HepG2 (cell line): ENCODE results near the gene DMAC1. TPM values are rescaled to one million over a fixed set of nuclear protein-coding genes. Genes with fewer than 3 reads are reported as not detected.

Experiments used
- BORCS8-MEF2B ChIP-seq: sonication (generic); formaldehyde crosslinking; IDR thresholded peaks from 2 replicates; pipeline ENCODE4 v1.8.0; 2022; ENCODE audit warnings: mild to moderate bottlenecking, missing genetic modification reagents
- EZH2 ChIP-seq: conservative IDR thresholded peaks from 2 replicates; pipeline ENCODE4 v1.6.1; 2012; ENCODE audit warnings: mild to moderate bottlenecking, low read depth, low read length, moderate library complexity
- JDP2 ChIP-seq: sonication (generic); formaldehyde crosslinking; IDR thresholded peaks from 2 replicates; pipeline ENCODE4 v1.8.1; 2022; ENCODE audit warnings: missing genetic modification reagents, borderline replicate concordance
- KDM1A ChIP-seq: IDR thresholded peaks from 2 replicates; pipeline ENCODE4 v1.6.1; 2016; ENCODE audit warnings: missing compliant biosample characterization
- KLF9 ChIP-seq: IDR thresholded peaks from 2 replicates; pipeline ENCODE4 v1.6.1; 2016; ENCODE audit warnings: low read depth
- MXI1 ChIP-seq: IDR thresholded peaks from 3 replicates; pipeline ENCODE4 v1.6.1; 2012; ENCODE audit warnings: low read depth, low read length, inconsistent platforms, borderline replicate concordance
- NR2F1 ChIP-seq, 2 experiments: fragments of 450-650 bp in 1 of 2; formaldehyde crosslinking in 1 of 2; IDR thresholded peaks; 2 replicates each; pipeline versions ENCODE4 v1.5.0 to v1.6.1; 2016 to 2020; ENCODE audit warnings: mild to moderate bottlenecking in 1 of 2, missing compliant biosample characterization in 1 of 2, missing genetic modification reagents in 1 of 2, moderate library complexity in 1 of 2
- STAT5B ChIP-seq: sonication (generic); formaldehyde crosslinking; IDR thresholded peaks from 2 replicates; pipeline ENCODE4 v1.4.0; 2020; ENCODE audit warnings: missing genetic modification reagents
- TBX2 ChIP-seq: sonication (generic); formaldehyde crosslinking; IDR thresholded peaks from 2 replicates; pipeline ENCODE4 v1.5.0; 2020; ENCODE audit warnings: missing genetic modification reagents, mild to moderate bottlenecking, borderline replicate concordance
- TEAD3 ChIP-seq: optimal IDR thresholded peaks from 2 replicates; pipeline ENCODE3; 2016; ENCODE audit warnings: borderline replicate concordance
- ZFP1 ChIP-seq: IDR thresholded peaks from 2 replicates; pipeline ENCODE4 v1.6.1; 2016
- ZFP36 ChIP-seq: fragments of 150-350 bp; IDR thresholded peaks from 2 replicates; pipeline ENCODE4 v1.6.1; 2018; ENCODE audit warnings: borderline replicate concordance, low read length, low read depth; ENCODE audit not compliant: partially characterized antibody
- ZMYM3 ChIP-seq: sonication (generic); formaldehyde crosslinking; IDR thresholded peaks from 2 replicates; pipeline ENCODE4 v1.5.1; 2020; ENCODE audit warnings: mild to moderate bottlenecking, missing genetic modification reagents
- ZNF17 ChIP-seq: sonication (generic); formaldehyde crosslinking; IDR thresholded peaks from 2 replicates; pipeline ENCODE4 v1.5.0; 2020; ENCODE audit warnings: mild to moderate bottlenecking, missing genetic modification reagents
- ZNF224 ChIP-seq: sonication (generic); formaldehyde crosslinking; IDR thresholded peaks from 2 replicates; pipeline ENCODE4 v1.5.0; 2020; ENCODE audit warnings: mild to moderate bottlenecking, missing genetic modification reagents
- ZNF225 ChIP-seq: sonication (generic); formaldehyde crosslinking; IDR thresholded peaks from 2 replicates; pipeline ENCODE4 v1.4.0; 2020; ENCODE audit warnings: mild to moderate bottlenecking, missing genetic modification reagents
- ZNF510 ChIP-seq: sonication (generic); formaldehyde crosslinking; IDR thresholded peaks from 2 replicates; pipeline ENCODE4 v1.4.0; 2020; ENCODE audit warnings: low read depth, mild to moderate bottlenecking, missing genetic modification reagents
- ZNF746 ChIP-seq: sonication (generic); formaldehyde crosslinking; IDR thresholded peaks from 2 replicates; pipeline ENCODE4 v1.8.0; 2022; ENCODE audit warnings: mild to moderate bottlenecking, missing genetic modification reagents
- ZNF883 ChIP-seq: sonication (generic); formaldehyde crosslinking; IDR thresholded peaks from 2 replicates; pipeline ENCODE4 v1.5.1; 2020; ENCODE audit warnings: mild to moderate bottlenecking, missing genetic modification reagents; ENCODE audit errors: not compliant biosample characterization
- polyA plus RNA-seq, 8 experiments: library from polyadenylated mRNA; depleted of rRNA in 3 of 8; stranded (reverse) in 7 of 8; unstranded in 1 of 8; fragments of >200 nt; fragmentation: Illumina TruSeq in 4 of 8; extraction: Trizol in 4 of 8; gene quantifications; 2 replicates each; pipeline versions ENCODE4 v1.2.1 to v1.2.3, GENCODE V29; 2011 to 2016; ENCODE audit warnings: low read depth in 4 of 8, missing spikeins in 1 of 8, mixed read lengths in 1 of 8; ENCODE audit not compliant: insufficient read depth in 1 of 8
- total RNA-seq, 5 experiments: library from RNA; depleted of rRNA; stranded (reverse); fragments of >200 nt; fragmentation: Illumina TruSeq; extraction: Trizol; gene quantifications; 2 replicates each; pipeline ENCODE4 v1.2.3, GENCODE V29; 2016; ENCODE audit warnings: low read depth in 1 of 5
- TF ChIP-seq, protein P1 (sequence below): sonication (generic); formaldehyde crosslinking; IDR thresholded peaks from 2 replicates; pipeline ENCODE4 v1.4.0; 2020; ENCODE audit warnings: missing genetic modification reagents
- TF ChIP-seq, protein P2 (sequence below): IDR thresholded peaks from 2 replicates; pipeline ENCODE4 v1.6.1; 2016
- TF ChIP-seq, protein P3 (sequence below): sonication (generic); formaldehyde crosslinking; IDR thresholded peaks from 2 replicates; pipeline ENCODE4 v1.4.0; 2020; ENCODE audit warnings: low read depth, mild to moderate bottlenecking, missing genetic modification reagents
- TF ChIP-seq, protein P4 (sequence below): IDR thresholded peaks from 2 replicates; pipeline ENCODE4 v1.6.1; 2016; ENCODE audit warnings: low read depth, control low read depth

Gene DMAC1
- total and polyA plus RNA-seq, 2 of the 13 experiments (the other 11 are each of a cell fraction or from before 2014, with no cell fraction given) = 44.3 to 72.9 TPM

DNA sequence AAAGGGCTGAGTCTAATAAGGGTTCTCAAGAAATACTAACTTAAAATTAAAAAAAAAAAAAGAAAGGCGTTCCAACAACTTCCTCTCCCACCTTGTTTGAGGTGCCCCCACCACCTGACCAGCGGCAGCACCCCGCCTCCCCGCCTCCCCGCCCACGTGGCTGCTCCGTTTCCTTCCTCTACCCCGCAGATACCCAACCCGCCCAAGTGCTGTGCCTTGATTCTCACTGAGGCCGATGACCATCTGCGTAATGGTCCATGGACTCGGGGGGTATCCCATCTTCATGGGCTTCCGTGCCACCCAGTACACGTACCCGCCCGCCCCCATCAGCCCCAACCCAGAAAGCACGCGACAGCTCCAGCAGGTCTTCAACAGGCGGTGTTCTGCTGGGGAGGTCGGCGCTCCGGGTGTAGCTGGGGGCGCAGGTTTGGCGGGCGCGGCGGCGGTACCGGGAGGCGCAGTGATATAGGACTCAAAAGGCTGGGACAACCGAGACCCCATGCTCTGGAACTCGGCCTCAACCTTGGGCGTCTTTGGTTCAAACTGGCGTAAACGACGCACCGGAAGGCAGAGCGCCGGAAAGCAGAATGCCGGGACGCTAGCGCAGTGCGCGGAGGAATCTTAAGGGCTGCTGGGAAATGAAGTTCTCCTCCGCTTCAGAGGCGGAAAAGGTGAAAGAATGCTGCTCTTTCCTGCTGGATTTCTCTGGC lies at the start of gene DMAC1 (continued):
- TF ChIP-seq, protein P1, sequence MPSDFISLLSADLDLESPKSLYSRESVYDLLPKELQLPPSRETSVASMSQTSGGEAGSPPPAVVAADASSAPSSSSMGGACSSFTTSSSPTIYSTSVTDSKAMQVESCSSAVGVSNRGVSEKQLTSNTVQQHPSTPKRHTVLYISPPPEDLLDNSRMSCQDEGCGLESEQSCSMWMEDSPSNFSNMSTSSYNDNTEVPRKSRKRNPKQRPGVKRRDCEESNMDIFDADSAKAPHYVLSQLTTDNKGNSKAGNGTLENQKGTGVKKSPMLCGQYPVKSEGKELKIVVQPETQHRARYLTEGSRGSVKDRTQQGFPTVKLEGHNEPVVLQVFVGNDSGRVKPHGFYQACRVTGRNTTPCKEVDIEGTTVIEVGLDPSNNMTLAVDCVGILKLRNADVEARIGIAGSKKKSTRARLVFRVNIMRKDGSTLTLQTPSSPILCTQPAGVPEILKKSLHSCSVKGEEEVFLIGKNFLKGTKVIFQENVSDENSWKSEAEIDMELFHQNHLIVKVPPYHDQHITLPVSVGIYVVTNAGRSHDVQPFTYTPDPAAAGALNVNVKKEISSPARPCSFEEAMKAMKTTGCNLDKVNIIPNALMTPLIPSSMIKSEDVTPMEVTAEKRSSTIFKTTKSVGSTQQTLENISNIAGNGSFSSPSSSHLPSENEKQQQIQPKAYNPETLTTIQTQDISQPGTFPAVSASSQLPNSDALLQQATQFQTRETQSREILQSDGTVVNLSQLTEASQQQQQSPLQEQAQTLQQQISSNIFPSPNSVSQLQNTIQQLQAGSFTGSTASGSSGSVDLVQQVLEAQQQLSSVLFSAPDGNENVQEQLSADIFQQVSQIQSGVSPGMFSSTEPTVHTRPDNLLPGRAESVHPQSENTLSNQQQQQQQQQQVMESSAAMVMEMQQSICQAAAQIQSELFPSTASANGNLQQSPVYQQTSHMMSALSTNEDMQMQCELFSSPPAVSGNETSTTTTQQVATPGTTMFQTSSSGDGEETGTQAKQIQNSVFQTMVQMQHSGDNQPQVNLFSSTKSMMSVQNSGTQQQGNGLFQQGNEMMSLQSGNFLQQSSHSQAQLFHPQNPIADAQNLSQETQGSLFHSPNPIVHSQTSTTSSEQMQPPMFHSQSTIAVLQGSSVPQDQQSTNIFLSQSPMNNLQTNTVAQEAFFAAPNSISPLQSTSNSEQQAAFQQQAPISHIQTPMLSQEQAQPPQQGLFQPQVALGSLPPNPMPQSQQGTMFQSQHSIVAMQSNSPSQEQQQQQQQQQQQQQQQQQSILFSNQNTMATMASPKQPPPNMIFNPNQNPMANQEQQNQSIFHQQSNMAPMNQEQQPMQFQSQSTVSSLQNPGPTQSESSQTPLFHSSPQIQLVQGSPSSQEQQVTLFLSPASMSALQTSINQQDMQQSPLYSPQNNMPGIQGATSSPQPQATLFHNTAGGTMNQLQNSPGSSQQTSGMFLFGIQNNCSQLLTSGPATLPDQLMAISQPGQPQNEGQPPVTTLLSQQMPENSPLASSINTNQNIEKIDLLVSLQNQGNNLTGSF (CRISPR knock-in tag) = no peak
- TF ChIP-seq ZNF883 (CRISPR knock-in tag) = peak; percentile 37
- TF ChIP-seq ZNF17 (CRISPR knock-in tag) = no peak
- TF ChIP-seq ZMYM3 (CRISPR knock-in tag) = no peak
- peak; percentile 85 for TF ChIP-seq TEAD3 (CRISPR knock-in tag)
- TF ChIP-seq KDM1A (CRISPR knock-in tag) = no peak
- no peak for TF ChIP-seq STAT5B
- peak; percentile 48; the same call in 1 of the 2 replicates for TF ChIP-seq TBX2
- TF ChIP-seq, protein P2, sequence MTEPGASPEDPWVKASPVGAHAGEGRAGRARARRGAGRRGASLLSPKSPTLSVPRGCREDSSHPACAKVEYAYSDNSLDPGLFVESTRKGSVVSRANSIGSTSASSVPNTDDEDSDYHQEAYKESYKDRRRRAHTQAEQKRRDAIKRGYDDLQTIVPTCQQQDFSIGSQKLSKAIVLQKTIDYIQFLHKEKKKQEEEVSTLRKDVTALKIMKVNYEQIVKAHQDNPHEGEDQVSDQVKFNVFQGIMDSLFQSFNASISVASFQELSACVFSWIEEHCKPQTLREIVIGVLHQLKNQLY (CRISPR knock-in tag) = no peak
- TF ChIP-seq ZNF510 (CRISPR knock-in tag) = no peak
- TF ChIP-seq ZFP36 = no peak
- no peak for TF ChIP-seq MXI1
- TF ChIP-seq ZNF746 (CRISPR knock-in tag) = no peak
- TF ChIP-seq EZH2 = no peak
- TF ChIP-seq ZFP1 (CRISPR knock-in tag) = no peak
- no peak for TF ChIP-seq JDP2 (CRISPR knock-in tag)
- no peak for TF ChIP-seq NR2F1 (CRISPR knock-in tag; IDR thresholded peaks at IDR 0.05)
- TF ChIP-seq KLF9 (CRISPR knock-in tag) = no peak
- peak; percentile 66 for TF ChIP-seq BORCS8-MEF2B (CRISPR knock-in tag)
- TF ChIP-seq ZNF225 (CRISPR knock-in tag) = 0 out of 2 replicates have a peak, but pooled peaks have one; percentile 68
- TF ChIP-seq, protein P3, sequence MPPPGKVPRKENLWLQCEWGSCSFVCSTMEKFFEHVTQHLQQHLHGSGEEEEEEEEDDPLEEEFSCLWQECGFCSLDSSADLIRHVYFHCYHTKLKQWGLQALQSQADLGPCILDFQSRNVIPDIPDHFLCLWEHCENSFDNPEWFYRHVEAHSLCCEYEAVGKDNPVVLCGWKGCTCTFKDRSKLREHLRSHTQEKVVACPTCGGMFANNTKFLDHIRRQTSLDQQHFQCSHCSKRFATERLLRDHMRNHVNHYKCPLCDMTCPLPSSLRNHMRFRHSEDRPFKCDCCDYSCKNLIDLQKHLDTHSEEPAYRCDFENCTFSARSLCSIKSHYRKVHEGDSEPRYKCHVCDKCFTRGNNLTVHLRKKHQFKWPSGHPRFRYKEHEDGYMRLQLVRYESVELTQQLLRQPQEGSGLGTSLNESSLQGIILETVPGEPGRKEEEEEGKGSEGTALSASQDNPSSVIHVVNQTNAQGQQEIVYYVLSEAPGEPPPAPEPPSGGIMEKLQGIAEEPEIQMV (CRISPR knock-in tag) = peak; percentile 52; the same call in 1 of the 2 replicates
- TF ChIP-seq, protein P4, sequence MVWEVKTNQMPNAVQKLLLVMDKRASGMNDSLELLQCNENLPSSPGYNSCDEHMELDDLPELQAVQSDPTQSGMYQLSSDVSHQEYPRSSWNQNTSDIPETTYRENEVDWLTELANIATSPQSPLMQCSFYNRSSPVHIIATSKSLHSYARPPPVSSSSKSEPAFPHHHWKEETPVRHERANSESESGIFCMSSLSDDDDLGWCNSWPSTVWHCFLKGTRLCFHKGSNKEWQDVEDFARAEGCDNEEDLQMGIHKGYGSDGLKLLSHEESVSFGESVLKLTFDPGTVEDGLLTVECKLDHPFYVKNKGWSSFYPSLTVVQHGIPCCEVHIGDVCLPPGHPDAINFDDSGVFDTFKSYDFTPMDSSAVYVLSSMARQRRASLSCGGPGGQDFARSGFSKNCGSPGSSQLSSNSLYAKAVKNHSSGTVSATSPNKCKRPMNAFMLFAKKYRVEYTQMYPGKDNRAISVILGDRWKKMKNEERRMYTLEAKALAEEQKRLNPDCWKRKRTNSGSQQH (CRISPR knock-in tag) = no peak
- no peak for TF ChIP-seq ZNF224 (CRISPR knock-in tag)
